Activated naive CD4-positive, alpha-beta T cell treated with anti-CD3 and anti-CD28 coated beads for 36 hours (primary cell): ENCODE data around the gene SCFD2. TPM values are rescaled to one million over a fixed set of nuclear protein-coding genes. Genes with fewer than 3 reads are reported as not detected.
"Not testable (repeated sequence)": the region's sequence is repeated elsewhere in the genome, so short reads cannot be mapped to it uniquely, and the experiment has no call there.

Experiments used
- CTCF ChIA-PET: fragments of 350-600 bp; sonication (Branson Sonifier 250); formaldehyde crosslinking; loops from one replicate; lab custom pipeline; 2021; ENCODE audit warnings: antibody characterized with exemption; lab: Charles Lee
- DNase-seq: peaks from one replicate; pipeline ENCODE4 v3.0.0-alpha.2; 2020
- H3K27ac Mint-ChIP-seq: one replicate; pipeline ENCODE4 v1.8.0; 2021; ENCODE audit warnings: mild to moderate bottlenecking, mixed read lengths
- H3K27me3 Mint-ChIP-seq: one replicate; pipeline ENCODE4 v1.8.0; 2021; ENCODE audit warnings: low read depth, mixed read lengths
- H3K36me3 Mint-ChIP-seq: one replicate; pipeline ENCODE4 v1.8.0; 2021; ENCODE audit warnings: low read depth, mixed read lengths
- H3K4me1 Mint-ChIP-seq: one replicate; pipeline ENCODE4 v1.8.0; 2021; ENCODE audit warnings: low read depth, mixed read lengths
- H3K4me3 Mint-ChIP-seq: one replicate; pipeline ENCODE4 v1.8.0; 2021; ENCODE audit warnings: mild to moderate bottlenecking, moderate library complexity, mixed read lengths
- H3K9me3 Mint-ChIP-seq: one replicate; pipeline ENCODE4 v1.8.0; 2021; ENCODE audit warnings: mixed read lengths
- intact Hi-C: fragments of 100-400 bp; cut with micrococcal nuclease; formaldehyde crosslinking; loops from one replicate; pipeline ENCODE4 v1.15.1; 2023
- total RNA-seq, 2 experiments: library from RNA; stranded (reverse); gene quantifications; one replicate each; pipeline ENCODE4 v1.2.3, GENCODE V29; 2021

SCFD2 gene
- total RNA-seq, 2 experiments from 2014 or later, result 14.3 to 15.1 TPM

DNA sequence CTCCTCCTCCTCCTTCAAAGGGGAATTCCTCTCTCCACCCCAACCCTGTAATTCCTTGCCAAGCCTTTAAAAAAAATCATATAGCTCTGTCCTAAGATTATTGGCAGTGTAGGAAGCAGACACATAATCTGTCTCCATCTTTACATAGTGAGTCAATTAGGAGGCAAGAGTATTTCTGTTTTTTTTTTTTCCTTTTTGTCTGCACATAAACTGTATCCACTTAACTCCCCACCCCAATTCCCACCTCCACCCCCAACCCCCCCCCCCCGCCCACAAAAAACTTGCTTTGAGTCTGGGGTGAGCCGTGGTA is 321.3 kb downstream of the SCFD2 start:
- peaks cover 1% of the 10 kb centered on the region for H3K4me1 Mint-ChIP-seq
- intact Hi-C loops, result no loop called here
- no peaks in the 10 kb centered on the region for H3K27me3 Mint-ChIP-seq
- CTCF ChIA-PET, result no interaction called here
- peaks cover 6% of the 10 kb centered on the region for H3K36me3 Mint-ChIP-seq
- no peak overlapping the region for H3K27ac Mint-ChIP-seq
- no peak for DNase-seq
- H3K4me3 Mint-ChIP-seq, result no peak overlapping the region
- no peaks in the 10 kb centered on the region for H3K9me3 Mint-ChIP-seq

DNA sequence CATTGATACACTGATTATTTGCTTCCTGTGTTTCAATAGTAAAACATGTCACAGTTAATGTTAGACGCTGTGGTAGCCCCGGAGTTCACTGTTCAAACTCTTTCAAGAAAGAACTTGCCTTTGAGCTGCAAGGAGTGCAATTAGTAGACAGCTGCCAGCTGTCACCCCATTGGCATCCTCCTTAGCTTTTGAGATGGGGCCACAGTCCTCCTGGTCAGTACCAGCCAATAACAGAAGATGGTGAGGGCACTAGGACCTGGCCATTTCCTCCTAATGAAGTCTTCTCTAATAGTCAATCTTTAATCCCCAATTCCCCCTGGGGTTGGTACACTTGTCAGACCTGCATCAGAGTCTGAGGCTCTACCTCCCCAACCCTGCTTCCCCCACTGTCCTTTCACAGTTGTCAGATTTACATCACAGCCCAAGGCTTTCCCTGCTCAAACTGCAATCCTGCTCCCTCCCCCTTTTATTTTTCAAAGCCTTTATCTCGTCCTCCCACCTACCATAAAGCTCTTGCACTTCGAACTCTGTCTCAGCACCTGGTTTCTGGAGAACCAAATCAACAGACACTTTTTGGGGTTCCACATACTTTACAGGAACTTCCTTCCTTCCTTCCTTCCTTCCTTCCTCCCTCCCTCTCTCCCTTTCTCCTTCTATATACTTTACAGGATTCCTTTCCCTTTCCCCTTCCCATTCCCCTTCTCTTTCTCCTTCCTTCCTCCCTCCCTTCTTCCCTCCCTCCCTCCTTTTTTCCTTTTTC is 321.8 kb downstream of the SCFD2 start:
- Mint-ChIP-seq H3K9me3 (no peaks in the 10 kb centered on the region), H3K27ac (no peak overlapping the region), H3K4me1 (peaks cover 1% of the 10 kb centered on the region), H3K36me3 (peaks cover 6% of the 10 kb centered on the region), H3K27me3 (no peaks in the 10 kb centered on the region), H3K4me3 (no peak overlapping the region)
- CTCF ChIA-PET, result no interaction called here
- DNase-seq, result no peak
- intact Hi-C loops, result no loop called here

- Mint-ChIP-seq H3K36me3 (peaks cover 6% of the 10 kb centered on the region), H3K4me1 (peaks cover 1% of the 10 kb centered on the region), H3K27me3 (no peaks in the 10 kb centered on the region), H3K4me3 (no peak overlapping the region), H3K27ac (no peak overlapping the region), H3K9me3 (no peaks in the 10 kb centered on the region)
- intact Hi-C loops, result no loop called here
- CTCF ChIA-PET, result interaction anchor here (0.7 kb wide), 1 partner anchor 1263 kb away, joined by 3 read pairs; no protein-coding TSS in a partner anchor
- no peak for DNase-seq
Measured at GRCh38 chr4:53043055-53043454, 322.8 kb downstream of the SCFD2 start.

- H3K36me3 Mint-ChIP-seq, result peaks cover 8% of the 10 kb centered on the region
- peaks cover 1% of the 10 kb centered on the region for H3K4me1 Mint-ChIP-seq
- no peak overlapping the region for H3K4me3 Mint-ChIP-seq
- no peak for DNase-seq
- peaks cover 7% of the 10 kb centered on the region for H3K9me3 Mint-ChIP-seq
- no peaks in the 10 kb centered on the region for H3K27me3 Mint-ChIP-seq
- CTCF ChIA-PET, result no interaction called here
- H3K27ac Mint-ChIP-seq, result no peak overlapping the region
- intact Hi-C loops, result no loop called here
Measured at GRCh38 chr4:53040851-53041250, 325.0 kb downstream of the SCFD2 start.

DNA sequence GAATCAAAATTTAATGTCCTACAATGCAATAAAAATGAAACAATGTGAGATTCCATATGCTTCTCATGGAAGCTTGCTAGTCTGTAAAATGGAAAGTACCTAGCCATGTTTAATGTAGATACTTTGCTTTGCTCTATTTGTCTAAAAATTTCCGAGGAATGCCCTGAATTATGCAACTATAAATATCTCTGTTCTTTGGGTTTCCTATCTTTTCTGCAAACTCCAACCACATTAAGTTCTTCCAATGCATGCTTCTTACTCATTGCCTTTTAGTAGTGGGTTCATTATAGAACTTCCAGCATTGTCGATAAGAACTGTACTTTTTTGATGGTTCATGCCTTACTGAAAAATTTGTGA is 325.4 kb downstream of the SCFD2 start:
- peaks cover 10% of the 10 kb centered on the region for H3K9me3 Mint-ChIP-seq
- CTCF ChIA-PET, result no interaction called here
- intact Hi-C loops, result no loop called here
- H3K4me1 Mint-ChIP-seq, result peaks cover 1% of the 10 kb centered on the region
- H3K4me3 Mint-ChIP-seq, result no peak overlapping the region
- H3K36me3 Mint-ChIP-seq, result peaks cover 11% of the 10 kb centered on the region
- no peak overlapping the region for H3K27ac Mint-ChIP-seq
- H3K27me3 Mint-ChIP-seq, result no peaks in the 10 kb centered on the region
- DNase-seq, result no peak

GRCh38 chr4:53039741-53040458 is 326.0 kb downstream of the SCFD2 start:
- H3K4me1 Mint-ChIP-seq, result peaks cover 1% of the 10 kb centered on the region
- H3K36me3 Mint-ChIP-seq, result peaks cover 16% of the 10 kb centered on the region
- H3K27ac Mint-ChIP-seq, result no peak overlapping the region
- no peak for DNase-seq
- intact Hi-C loops, result no loop called here
- no peaks in the 10 kb centered on the region for H3K27me3 Mint-ChIP-seq
- no peak overlapping the region for H3K4me3 Mint-ChIP-seq
- CTCF ChIA-PET, result no interaction called here
- peaks cover 15% of the 10 kb centered on the region for H3K9me3 Mint-ChIP-seq

- peaks cover 29% of the 10 kb centered on the region for H3K9me3 Mint-ChIP-seq
- no peak overlapping the region for H3K4me3 Mint-ChIP-seq
- H3K4me1 Mint-ChIP-seq, result peaks cover 7% of the 10 kb centered on the region
- no peak overlapping the region for H3K27ac Mint-ChIP-seq
- H3K27me3 Mint-ChIP-seq, result no peaks in the 10 kb centered on the region
- peaks cover 28% of the 10 kb centered on the region for H3K36me3 Mint-ChIP-seq
- intact Hi-C loops, result no loop called here
- CTCF ChIA-PET, result no interaction called here
- no peak for DNase-seq
Measured at GRCh38 chr4:53037892-53038291, 328.0 kb downstream of the SCFD2 start.

DNA sequence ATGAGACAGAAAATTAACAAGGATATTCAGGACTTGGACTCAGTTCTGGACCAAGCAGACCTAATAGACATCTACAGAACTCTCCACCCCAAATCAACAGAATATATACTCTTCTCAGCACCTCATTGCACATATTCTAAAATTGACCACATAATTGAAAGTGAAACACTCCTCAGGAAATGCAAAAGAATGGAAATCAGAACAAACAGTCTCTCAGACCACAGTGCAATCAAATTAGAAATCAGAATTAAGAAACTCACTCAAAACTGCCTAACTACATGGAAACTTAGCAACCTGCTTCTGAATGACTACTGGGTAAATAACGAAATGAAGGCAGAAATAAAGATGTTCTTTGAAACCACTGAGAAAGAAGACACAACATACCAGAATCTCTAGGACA is 333.0 kb downstream of the SCFD2 start:
- CTCF ChIA-PET, DNase-seq, H3K27me3 Mint-ChIP-seq, H3K4me3 Mint-ChIP-seq, intact Hi-C loops, H3K27ac Mint-ChIP-seq: not testable (repeated sequence)
- Mint-ChIP-seq H3K4me1 (peaks cover 17% of the 10 kb centered on the region), H3K9me3 (peaks cover 40% of the 10 kb centered on the region), H3K36me3 (peaks cover 45% of the 10 kb centered on the region)

DNA sequence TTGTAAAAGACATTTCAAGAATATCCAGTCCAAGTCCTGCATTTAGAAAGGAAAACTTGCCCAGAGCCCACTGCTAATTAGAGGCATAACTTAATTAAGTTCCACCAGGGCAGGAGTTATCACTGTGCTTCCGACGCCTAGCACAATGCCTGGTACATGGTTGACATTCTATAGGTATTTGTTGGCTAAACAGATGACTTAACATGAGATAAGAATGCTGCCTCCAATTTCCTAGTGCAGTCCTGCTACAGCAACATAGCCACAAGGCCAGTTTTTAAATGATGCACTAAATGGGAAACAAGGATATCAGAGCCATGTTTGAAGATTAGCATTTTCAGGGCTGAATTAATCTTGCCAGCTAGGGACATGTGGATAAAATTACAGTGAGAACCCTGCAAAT is 339.6 kb downstream of the SCFD2 start:
- H3K9me3 Mint-ChIP-seq, result no peaks in the 10 kb centered on the region
- no peak for DNase-seq
- H3K4me3 Mint-ChIP-seq, result no peak overlapping the region
- H3K27ac Mint-ChIP-seq, result no peak overlapping the region
- peaks cover 6% of the 10 kb centered on the region for H3K4me1 Mint-ChIP-seq
- H3K36me3 Mint-ChIP-seq, result peaks cover 13% of the 10 kb centered on the region
- intact Hi-C loops, result no loop called here
- CTCF ChIA-PET, result no interaction called here
- no peaks in the 10 kb centered on the region for H3K27me3 Mint-ChIP-seq

- no peak overlapping the region for H3K4me3 Mint-ChIP-seq
- H3K27ac Mint-ChIP-seq, result no peak overlapping the region
- CTCF ChIA-PET, result no interaction called here
- no peaks in the 10 kb centered on the region for H3K4me1 Mint-ChIP-seq
- intact Hi-C loops, result no loop called here
- no peaks in the 10 kb centered on the region for H3K9me3 Mint-ChIP-seq
- H3K27me3 Mint-ChIP-seq, result no peaks in the 10 kb centered on the region
- no peak for DNase-seq
- peaks cover 6% of the 10 kb centered on the region for H3K36me3 Mint-ChIP-seq
Measured at GRCh38 chr4:53023677-53024299, 342.1 kb downstream of the SCFD2 start.

GRCh38 chr4:53022513-53023100 is 343.3 kb downstream of the SCFD2 start:
- Mint-ChIP-seq H3K4me1 (no peaks in the 10 kb centered on the region), H3K27me3 (no peaks in the 10 kb centered on the region), H3K4me3 (no peak overlapping the region), H3K36me3 (peaks cover 4% of the 10 kb centered on the region), H3K9me3 (no peaks in the 10 kb centered on the region), H3K27ac (no peak overlapping the region)
- no peak for DNase-seq
- intact Hi-C loops, result no loop called here
- CTCF ChIA-PET, result no interaction called here

DNA sequence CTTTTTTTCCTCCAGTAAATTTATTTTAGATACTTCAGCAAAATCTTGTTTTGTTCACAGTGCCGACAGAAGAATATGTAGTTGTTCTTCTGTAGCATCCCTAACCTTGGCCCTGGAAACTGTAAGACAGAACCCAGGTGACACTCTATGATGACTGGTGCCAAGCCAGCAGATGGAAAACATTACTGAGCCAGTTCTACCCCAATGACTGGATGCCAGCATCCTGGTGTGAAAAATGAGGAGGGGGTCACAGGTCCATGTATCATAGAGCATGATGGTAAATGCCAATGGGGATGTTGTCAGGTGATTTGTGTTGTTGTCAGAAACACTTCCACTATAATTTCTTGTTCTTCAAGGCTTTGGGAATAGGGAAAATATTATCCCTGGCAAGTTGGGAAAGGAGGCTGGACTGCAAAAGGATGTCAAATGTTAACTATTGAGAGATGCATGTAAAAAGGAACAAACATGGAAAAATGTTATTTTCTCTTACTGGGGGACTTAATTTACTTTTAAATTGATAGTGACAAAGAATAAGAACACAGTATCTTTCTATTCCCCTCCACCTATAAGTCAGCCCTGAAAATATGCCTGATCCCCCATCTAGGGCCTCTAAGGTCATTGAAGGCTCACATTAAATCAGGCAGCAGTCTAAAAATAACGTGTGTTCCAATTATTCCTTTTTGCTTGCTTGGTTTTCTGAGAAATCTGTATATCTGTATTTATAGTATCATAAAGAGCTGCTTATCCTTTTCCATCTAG is 343.9 kb downstream of the SCFD2 start:
- H3K4me3 Mint-ChIP-seq, result no peak overlapping the region
- H3K27ac Mint-ChIP-seq, result no peak overlapping the region
- H3K9me3 Mint-ChIP-seq, result no peaks in the 10 kb centered on the region
- H3K27me3 Mint-ChIP-seq, result no peaks in the 10 kb centered on the region
- H3K4me1 Mint-ChIP-seq, result no peaks in the 10 kb centered on the region
- DNase-seq, result no peak
- CTCF ChIA-PET, result no interaction called here
- intact Hi-C loops, result no loop called here
- peaks cover 2% of the 10 kb centered on the region for H3K36me3 Mint-ChIP-seq
